SK-N-SH treated with all-trans-retinoic acid at 6 μM for 48 hours (cell line): ENCODE measurements around the gene MAPK14.

Experiments
- ARNTL ChIP-seq: fragments of 450-650 bp; formaldehyde crosslinking; IDR thresholded peaks from 2 replicates; pipeline ENCODE4 v1.5.0; 2020; ENCODE audit warnings: low read depth, mild to moderate bottlenecking, moderate library complexity, borderline replicate concordance
- CSDC2 ChIP-seq: fragments of 250-450 bp; sonication (Bioruptor Pico); IDR thresholded peaks from 2 replicates; pipeline ENCODE4 v1.5.0; 2020; ENCODE audit warnings: mild to moderate bottlenecking, moderate library complexity
- ESRRG ChIP-seq: fragments of 250-450 bp; sonication (Bioruptor Pico); IDR thresholded peaks from 2 replicates; pipeline ENCODE4 v1.6.1; 2021; ENCODE audit warnings: mild to moderate bottlenecking
- ISL1 ChIP-seq: fragments of 250-450 bp; sonication (Bioruptor Pico); IDR thresholded peaks from 2 replicates; pipeline ENCODE4 v2.1.2; 2022; ENCODE audit warnings: mild to moderate bottlenecking, moderate library complexity
- RARB ChIP-seq: fragments of 250-450 bp; sonication (Bioruptor Pico); IDR thresholded peaks from 2 replicates; pipeline ENCODE4 v1.8.0; 2021; ENCODE audit warnings: mild to moderate bottlenecking, moderate library complexity
- SNAI2 ChIP-seq: fragments of 250-450 bp; sonication (Bioruptor Pico); IDR thresholded peaks from 2 replicates; pipeline ENCODE4 v1.5.0; 2020; ENCODE audit warnings: mild to moderate bottlenecking, moderate library complexity
- TCF4 ChIP-seq: fragments of 250-450 bp; sonication (Bioruptor Pico); IDR thresholded peaks from 2 replicates; pipeline ENCODE4 v1.8.0; 2021; ENCODE audit warnings: mild to moderate bottlenecking, moderate library complexity, borderline replicate concordance
- ZC3H10 ChIP-seq: fragments of 250-450 bp; sonication (Bioruptor Pico); IDR thresholded peaks from 2 replicates; pipeline ENCODE4 v1.5.1; 2021; ENCODE audit warnings: mild to moderate bottlenecking, moderate library complexity
- ZFP3 ChIP-seq: fragments of 250-450 bp; sonication (Bioruptor Pico); IDR thresholded peaks from 2 replicates; pipeline ENCODE4 v1.5.0; 2020; ENCODE audit warnings: mild to moderate bottlenecking, moderate library complexity
- ZFP30 ChIP-seq: fragments of 450-650 bp; formaldehyde crosslinking; IDR thresholded peaks from 2 replicates; pipeline ENCODE4 v1.5.0; 2022; ENCODE audit warnings: mild to moderate bottlenecking, moderate library complexity
- ZNF8 ChIP-seq: fragments of 450-650 bp; formaldehyde crosslinking; IDR thresholded peaks from 2 replicates; pipeline ENCODE4 v1.5.0; 2020; ENCODE audit warnings: mild to moderate bottlenecking, moderate library complexity
- TF ChIP-seq, protein P1 (sequence below): fragments of 250-450 bp; sonication (Bioruptor Pico); IDR thresholded peaks from 2 replicates; pipeline ENCODE4 v1.8.0; 2020; ENCODE audit warnings: mild to moderate bottlenecking, moderate library complexity, borderline replicate concordance
- TF ChIP-seq, protein P2 (sequence below): fragments of 250-450 bp; sonication (Bioruptor Pico); IDR thresholded peaks from 2 replicates; pipeline ENCODE4 v1.5.1; 2020; ENCODE audit warnings: low read depth, mild to moderate bottlenecking, moderate library complexity

DNA sequence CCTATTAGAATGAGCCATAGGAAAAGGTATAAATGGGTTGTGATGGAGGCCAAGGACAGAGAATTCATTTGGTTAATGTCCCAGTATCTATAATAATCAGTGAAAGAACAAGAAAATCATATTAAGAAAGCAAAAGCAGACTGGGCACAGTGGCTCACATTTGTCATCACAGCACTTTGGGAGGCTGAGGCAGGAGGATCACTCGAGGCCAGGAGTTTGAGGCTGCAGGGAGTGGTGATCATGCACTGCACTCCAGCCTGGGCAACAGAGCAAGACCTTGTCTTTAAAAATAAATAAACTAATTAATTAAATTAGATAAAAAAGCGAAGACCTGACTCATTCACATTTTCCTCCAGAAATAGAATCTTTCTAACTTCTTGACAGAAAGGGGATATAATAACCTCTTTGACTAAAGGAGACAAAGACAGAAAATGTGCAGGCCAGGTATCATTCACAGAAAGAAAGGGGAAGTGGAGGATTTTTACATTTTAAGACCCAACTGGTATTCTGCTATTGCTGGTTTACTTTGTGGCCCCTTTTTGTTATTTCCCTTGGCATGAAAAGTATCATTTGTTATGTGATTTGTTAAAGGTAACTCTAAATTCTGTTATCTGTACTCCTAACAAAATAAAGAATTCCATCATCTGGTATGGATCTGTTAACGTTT is 70.8 kb downstream of the MAPK14 start:
- TF ChIP-seq, protein P1, sequence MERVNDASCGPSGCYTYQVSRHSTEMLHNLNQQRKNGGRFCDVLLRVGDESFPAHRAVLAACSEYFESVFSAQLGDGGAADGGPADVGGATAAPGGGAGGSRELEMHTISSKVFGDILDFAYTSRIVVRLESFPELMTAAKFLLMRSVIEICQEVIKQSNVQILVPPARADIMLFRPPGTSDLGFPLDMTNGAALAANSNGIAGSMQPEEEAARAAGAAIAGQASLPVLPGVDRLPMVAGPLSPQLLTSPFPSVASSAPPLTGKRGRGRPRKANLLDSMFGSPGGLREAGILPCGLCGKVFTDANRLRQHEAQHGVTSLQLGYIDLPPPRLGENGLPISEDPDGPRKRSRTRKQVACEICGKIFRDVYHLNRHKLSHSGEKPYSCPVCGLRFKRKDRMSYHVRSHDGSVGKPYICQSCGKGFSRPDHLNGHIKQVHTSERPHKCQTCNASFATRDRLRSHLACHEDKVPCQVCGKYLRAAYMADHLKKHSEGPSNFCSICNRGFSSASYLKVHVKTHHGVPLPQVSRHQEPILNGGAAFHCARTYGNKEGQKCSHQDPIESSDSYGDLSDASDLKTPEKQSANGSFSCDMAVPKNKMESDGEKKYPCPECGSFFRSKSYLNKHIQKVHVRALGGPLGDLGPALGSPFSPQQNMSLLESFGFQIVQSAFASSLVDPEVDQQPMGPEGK (CRISPR knock-in tag), result no peak
- no peak for TF ChIP-seq ZC3H10 (CRISPR knock-in tag)
- no peak for TF ChIP-seq RARB (CRISPR knock-in tag)
- no peak for TF ChIP-seq ZFP3 (CRISPR knock-in tag)
- TF ChIP-seq ISL1, result no peak
- TF ChIP-seq TCF4 (CRISPR knock-in tag), result no peak
- no peak for TF ChIP-seq ARNTL (CRISPR knock-in tag)
- TF ChIP-seq, protein P2, sequence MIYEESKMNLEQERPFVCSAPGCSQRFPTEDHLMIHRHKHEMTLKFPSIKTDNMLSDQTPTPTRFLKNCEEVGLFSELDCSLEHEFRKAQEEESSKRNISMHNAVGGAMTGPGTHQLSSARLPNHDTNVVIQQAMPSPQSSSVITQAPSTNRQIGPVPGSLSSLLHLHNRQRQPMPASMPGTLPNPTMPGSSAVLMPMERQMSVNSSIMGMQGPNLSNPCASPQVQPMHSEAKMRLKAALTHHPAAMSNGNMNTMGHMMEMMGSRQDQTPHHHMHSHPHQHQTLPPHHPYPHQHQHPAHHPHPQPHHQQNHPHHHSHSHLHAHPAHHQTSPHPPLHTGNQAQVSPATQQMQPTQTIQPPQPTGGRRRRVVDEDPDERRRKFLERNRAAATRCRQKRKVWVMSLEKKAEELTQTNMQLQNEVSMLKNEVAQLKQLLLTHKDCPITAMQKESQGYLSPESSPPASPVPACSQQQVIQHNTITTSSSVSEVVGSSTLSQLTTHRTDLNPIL (CRISPR knock-in tag), result no peak
- TF ChIP-seq ZNF8 (CRISPR knock-in tag), result no peak
- no peak for TF ChIP-seq ZFP30 (CRISPR knock-in tag)
- TF ChIP-seq ESRRG (CRISPR knock-in tag), result no peak
- TF ChIP-seq SNAI2, result no peak
- no peak for TF ChIP-seq CSDC2 (CRISPR knock-in tag)
